ENCODE results near the gene PAGE3.

Gene PAGE3

GRCh38 chrX:55264816-55265215 lies at the start of gene PAGE3:
Gene PAGE3 (minus strand): TSS chrX:55264916. CDS start chrX:55263903, 1,013 bp downstream.
- Histone ChIP-seq H3K27me3 (ENCODE audit: control insufficient read depth, insufficient read depth, low read length) (no peaks in the 10 kb centered on the region), H3K36me3 (ENCODE audit: control insufficient read depth, insufficient read depth, low read length) (no peaks in the 10 kb centered on the region), H3K9ac (ENCODE audit: low read length) (no peak within 1 kb of the TSS), H3K4me3 (ENCODE audit: low read length) (no peak within 1 kb of the TSS), H3K4me1 (ENCODE audit: control insufficient read depth, insufficient read depth, low read length) (no peaks in the 10 kb centered on the region), H3K9me3 (ENCODE audit: control insufficient read depth, low read length) (no peaks in the 10 kb centered on the region)

- H3K4me1 ChIP-seq (ENCODE audit: control insufficient read depth, insufficient read depth, low read length): no peaks in the 10 kb centered on the region
- H3K27me3 ChIP-seq (ENCODE audit: control insufficient read depth, insufficient read depth, low read length): no peaks in the 10 kb centered on the region
- no peak overlapping the region for H3K4me3 ChIP-seq (ENCODE audit: low read length)
- no peak overlapping the region for H3K9ac ChIP-seq (ENCODE audit: low read length)
- H3K36me3 ChIP-seq (ENCODE audit: control insufficient read depth, insufficient read depth, low read length): no peaks in the 10 kb centered on the region
- no peaks in the 10 kb centered on the region for H3K9me3 ChIP-seq (ENCODE audit: control insufficient read depth, low read length)
Measured at GRCh38 chrX:55312655-55313054, 47.9 kb upstream of the PAGE3 start.

- Histone ChIP-seq H3K9ac (ENCODE audit: low read length) (no peak overlapping the region), H3K4me1 (ENCODE audit: control insufficient read depth, insufficient read depth, low read length) (no peaks in the 10 kb centered on the region), H3K4me3 (ENCODE audit: low read length) (no peak overlapping the region), H3K27me3 (ENCODE audit: control insufficient read depth, insufficient read depth, low read length) (no peaks in the 10 kb centered on the region), H3K36me3 (ENCODE audit: control insufficient read depth, insufficient read depth, low read length) (no peaks in the 10 kb centered on the region), H3K9me3 (ENCODE audit: control insufficient read depth, low read length) (no peaks in the 10 kb centered on the region)
Measured at GRCh38 chrX:55290963-55291362, 26.2 kb upstream of the PAGE3 start.

- no peaks in the 10 kb centered on the region for H3K27me3 ChIP-seq (ENCODE audit: control insufficient read depth, insufficient read depth, low read length)
- H3K36me3 ChIP-seq (ENCODE audit: control insufficient read depth, insufficient read depth, low read length): no peaks in the 10 kb centered on the region
- no peaks in the 10 kb centered on the region for H3K4me1 ChIP-seq (ENCODE audit: control insufficient read depth, insufficient read depth, low read length)
- no peak overlapping the region for H3K9ac ChIP-seq (ENCODE audit: low read length)
- no peaks in the 10 kb centered on the region for H3K9me3 ChIP-seq (ENCODE audit: control insufficient read depth, low read length)
- H3K4me3 ChIP-seq (ENCODE audit: low read length): no peak overlapping the region
Measured at GRCh38 chrX:55279832-55280231, 15.1 kb upstream of the PAGE3 start.

GRCh38 chrX:55260806-55261205 lies 3.9 kb downstream of the PAGE3 start:
- Histone ChIP-seq H3K4me3 (ENCODE audit: low read length) (no peak overlapping the region), H3K27me3 (ENCODE audit: control insufficient read depth, insufficient read depth, low read length) (no peaks in the 10 kb centered on the region), H3K36me3 (ENCODE audit: control insufficient read depth, insufficient read depth, low read length) (no peaks in the 10 kb centered on the region), H3K4me1 (ENCODE audit: control insufficient read depth, insufficient read depth, low read length) (no peaks in the 10 kb centered on the region), H3K9me3 (ENCODE audit: control insufficient read depth, low read length) (no peaks in the 10 kb centered on the region), H3K9ac (ENCODE audit: low read length) (no peak overlapping the region)

GRCh38 chrX:55253528-55253927 lies 11.2 kb downstream of the PAGE3 start:
- H3K4me3 ChIP-seq (ENCODE audit: low read length): no peak overlapping the region
- H3K36me3 ChIP-seq (ENCODE audit: control insufficient read depth, insufficient read depth, low read length): no peaks in the 10 kb centered on the region
- H3K27me3 ChIP-seq (ENCODE audit: control insufficient read depth, insufficient read depth, low read length): no peaks in the 10 kb centered on the region
- no peak overlapping the region for H3K9ac ChIP-seq (ENCODE audit: low read length)
- no peaks in the 10 kb centered on the region for H3K9me3 ChIP-seq (ENCODE audit: control insufficient read depth, low read length)
- H3K4me1 ChIP-seq (ENCODE audit: control insufficient read depth, insufficient read depth, low read length): no peaks in the 10 kb centered on the region

GRCh38 chrX:55240788-55241340 lies 23.9 kb downstream of the PAGE3 start:
- no peaks in the 10 kb centered on the region for H3K4me1 ChIP-seq (ENCODE audit: control insufficient read depth, insufficient read depth, low read length)

GRCh38 chrX:55220119-55220794 lies 44.5 kb downstream of the PAGE3 start, which contains the start of gene PAGE5:
Gene PAGE5 (plus strand): TSS chrX:55220346. CDS start chrX:55221383, 1,037 bp downstream.
- Histone ChIP-seq H3K4me3 (ENCODE audit: low read length) (no peak within 1 kb of the TSS), H3K27me3 (ENCODE audit: control insufficient read depth, insufficient read depth, low read length) (no peaks in the 10 kb centered on the region), H3K36me3 (ENCODE audit: control insufficient read depth, insufficient read depth, low read length) (no peaks in the 10 kb centered on the region), H3K9me3 (ENCODE audit: control insufficient read depth, low read length) (no peaks in the 10 kb centered on the region), H3K4me1 (ENCODE audit: control insufficient read depth, insufficient read depth, low read length) (no peaks in the 10 kb centered on the region), H3K9ac (ENCODE audit: low read length) (no peak within 1 kb of the TSS)

More at GRCh38 chrX:55240788-55241340, 23.9 kb downstream of the PAGE3 start:
- no peaks in the 10 kb centered on the region for H3K9me3 ChIP-seq (ENCODE audit: control insufficient read depth, low read length)
- no peak overlapping the region for H3K9ac ChIP-seq (ENCODE audit: low read length)
- H3K4me3 ChIP-seq (ENCODE audit: low read length): no peak overlapping the region
- H3K27me3 ChIP-seq (ENCODE audit: control insufficient read depth, insufficient read depth, low read length): no peaks in the 10 kb centered on the region
- H3K36me3 ChIP-seq (ENCODE audit: control insufficient read depth, insufficient read depth, low read length): no peaks in the 10 kb centered on the region

- no peaks in the 10 kb centered on the region for H3K36me3 ChIP-seq (ENCODE audit: control insufficient read depth, insufficient read depth, low read length)
- H3K27me3 ChIP-seq (ENCODE audit: control insufficient read depth, insufficient read depth, low read length): no peaks in the 10 kb centered on the region
- H3K4me3 ChIP-seq (ENCODE audit: low read length): no peak overlapping the region
- no peak overlapping the region for H3K9ac ChIP-seq (ENCODE audit: low read length)
- no peaks in the 10 kb centered on the region for H3K9me3 ChIP-seq (ENCODE audit: control insufficient read depth, low read length)
- no peaks in the 10 kb centered on the region for H3K4me1 ChIP-seq (ENCODE audit: control insufficient read depth, insufficient read depth, low read length)
Measured at GRCh38 chrX:55213381-55213780, 51.3 kb downstream of the PAGE3 start.

- H3K9ac ChIP-seq (ENCODE audit: low read length): no peak overlapping the region
- H3K36me3 ChIP-seq (ENCODE audit: control insufficient read depth, insufficient read depth, low read length): no peaks in the 10 kb centered on the region
- no peak overlapping the region for H3K4me3 ChIP-seq (ENCODE audit: low read length)
- no peaks in the 10 kb centered on the region for H3K27me3 ChIP-seq (ENCODE audit: control insufficient read depth, insufficient read depth, low read length)
- no peaks in the 10 kb centered on the region for H3K4me1 ChIP-seq (ENCODE audit: control insufficient read depth, insufficient read depth, low read length)
- H3K9me3 ChIP-seq (ENCODE audit: control insufficient read depth, low read length): no peaks in the 10 kb centered on the region
Measured at GRCh38 chrX:55210931-55211677, 53.6 kb downstream of the PAGE3 start.

All from mucosa of stomach (tissue), 1 donor.